HCT116 (cell line): ENCODE results near the gene TRIM13. TPM values are rescaled to one million over a fixed set of nuclear protein-coding genes. Genes with fewer than 3 reads are reported as not detected.
"Not testable (repeated sequence)": the region's sequence is repeated elsewhere in the genome, so short reads cannot be mapped to it uniquely, and the experiment has no call there.

Experiments
- ATAC-seq: fragments of 200-7000 bp; cut with Tn5 transposase; 2 replicates; pipeline ENCODE4 v1.9.1; 2020; ENCODE audit warnings: mild to moderate bottlenecking, moderate library complexity
- BruUV-seq: library from RNA; stranded (reverse); fragments of 400-500 nt; replicated peaks from 2 replicates; lab custom pipeline; 2021; lab: Mats Ljungman, UMichigan
- CTCF ChIA-PET: fragments of 300-600 bp; sonication (Branson Sonifier 250); formaldehyde crosslinking; loops from one replicate; lab custom pipeline; 2021; ENCODE audit warnings: antibody characterized with exemption; lab: Charles Lee
- POLR2A ChIA-PET: fragments of 300-600, 350-600 bp; sonication (Branson Sonifier 250); formaldehyde crosslinking; loops from one replicate; lab custom pipeline; 2021; ENCODE audit warnings: antibody characterized with exemption; lab: Charles Lee
- RAD21 ChIA-PET, 2 experiments: fragments of 300-600 bp; sonication (Branson Sonifier 250); formaldehyde crosslinking; loops; one replicate each; lab custom pipeline; 2023; ENCODE audit warnings: low total read pairs in 2 of 2; ENCODE audit not compliant: uncharacterized antibody in 2 of 2, unreplicated experiment in 2 of 2, low non-redundant PET in 1 of 2; lab: Charles Lee
- DNase-seq: peaks from one replicate; pipeline ENCODE4 v3.0.0-alpha.2; 2010; ENCODE audit warnings: low read depth, low spot score
- H2AFZ ChIP-seq: fragments of 200-600 bp; shearing (Covaris generic), sonication (generic); 2 replicates; pipeline ENCODE4 v1.6.1; 2017; ENCODE audit warnings: low read depth, mixed run types, mixed read lengths, antibody characterized with exemption, low read length; ENCODE audit not compliant: poor library complexity, severe bottlenecking
- H3K27ac ChIP-seq: 2 replicates; pipeline ENCODE4 v1.5.1; 2012; ENCODE audit warnings: low read depth, low read length
- H3K27me3 ChIP-seq: fragments of 200-600 bp; sonication (generic); 2 replicates; pipeline ENCODE4 v1.6.1; 2016; ENCODE audit warnings: mixed run types, low read length, mixed read lengths; ENCODE audit not compliant: insufficient read depth
- H3K36me3 ChIP-seq, 2 experiments: fragments of 200-500 bp in 1 of 2; fragments of 200-600 bp in 1 of 2; sonication (Bioruptor generic) in 1 of 2; sonication (generic) in 1 of 2; 2 replicates each; pipeline versions ENCODE4 v1.5.1 to v1.6.1; 2014 to 2016; ENCODE audit warnings: low read length in 2 of 2, inconsistent platforms in 1 of 2, mixed read lengths in 1 of 2, mixed run types in 1 of 2; ENCODE audit not compliant: insufficient read depth in 2 of 2, control insufficient read depth in 1 of 2
- H3K4me1 ChIP-seq, 2 experiments: fragments of 200-600 bp in 1 of 2; sonication (generic) in 1 of 2; 2 replicates each; pipeline versions ENCODE4 v1.5.1 to v1.6.1; 2012 to 2017; ENCODE audit warnings: low read length in 2 of 2, inconsistent platforms in 1 of 2, mild to moderate bottlenecking in 1 of 2, mixed read lengths in 1 of 2, mixed run types in 1 of 2, moderate library complexity in 1 of 2; ENCODE audit not compliant: insufficient read depth in 2 of 2, control insufficient read depth in 1 of 2
- H3K4me2 ChIP-seq: fragments of 200-600 bp; sonication (generic); 2 replicates; pipeline ENCODE4 v1.6.1; 2017; ENCODE audit warnings: mixed run types, low read length, mixed read lengths
- H3K4me3 ChIP-seq, 2 experiments: fragments of 200-600 bp in 1 of 2; sonication (generic) in 1 of 2; replicated peaks in 1 of 2; 2 replicates each; pipeline ENCODE4 v1.5.1; 2011 to 2016; ENCODE audit warnings: low read length in 2 of 2, control low read depth in 1 of 2, low read depth in 1 of 2, mild to moderate bottlenecking in 1 of 2, mixed read lengths in 1 of 2, mixed run types in 1 of 2
- H3K79me2 ChIP-seq: fragments of 200-600 bp; sonication (generic); 2 replicates; pipeline ENCODE4 v1.6.1; 2017; ENCODE audit warnings: mild to moderate bottlenecking, mixed run types, low read length, moderate library complexity, mixed read lengths; ENCODE audit not compliant: insufficient read depth
- H3K9ac ChIP-seq: fragments of 200-600 bp; sonication (generic); 2 replicates; pipeline ENCODE4 v1.6.1; 2016; ENCODE audit warnings: low read length, mixed read lengths
- H3K9me2 ChIP-seq: fragments of 200-600 bp; sonication (generic), shearing (Covaris generic); 2 replicates; pipeline ENCODE4 v1.6.1; 2017; ENCODE audit warnings: mixed run types, mild to moderate bottlenecking, moderate library complexity; ENCODE audit not compliant: insufficient read depth
- H3K9me3 ChIP-seq, 2 experiments: fragments of 200-500 bp in 1 of 2; fragments of 200-600 bp in 1 of 2; sonication (Bioruptor generic) in 1 of 2; sonication (generic) in 1 of 2; 2 replicates each; pipeline ENCODE4 v1.6.1; 2014 to 2017; ENCODE audit warnings: low read length in 2 of 2, mixed read lengths in 2 of 2, inconsistent platforms in 1 of 2, low read depth in 1 of 2, mild to moderate bottlenecking in 1 of 2, mixed run types in 1 of 2, moderate library complexity in 1 of 2; ENCODE audit not compliant: control insufficient read depth in 1 of 2, insufficient read depth in 1 of 2
- H4K20me1 ChIP-seq: fragments of 200-600 bp; sonication (generic), shearing (Covaris generic); 2 replicates; pipeline ENCODE4 v1.6.1; 2017; ENCODE audit warnings: mixed run types, mild to moderate bottlenecking, moderate library complexity; ENCODE audit not compliant: insufficient read depth
- ELF1 ChIP-seq: IDR thresholded peaks from 2 replicates; pipeline ENCODE4 v1.6.1; 2012; ENCODE audit warnings: low read depth, borderline replicate concordance
- EZH2 ChIP-seq: fragments of 200-600 bp; sonication (generic); IDR thresholded peaks from 2 replicates; pipeline ENCODE4 v1.6.1; 2017; ENCODE audit warnings: antibody characterized with exemption, mixed run types
- SIN3A ChIP-seq: IDR thresholded peaks from 2 replicates; pipeline ENCODE4 v1.6.1; 2012; ENCODE audit warnings: low read depth
- SP1 ChIP-seq: IDR thresholded peaks from 2 replicates; pipeline ENCODE4 v1.6.1; 2012; ENCODE audit warnings: low read depth
- intact Hi-C: fragments of 100-400 bp; cut with micrococcal nuclease; formaldehyde crosslinking; loops from 2 replicates; pipeline ENCODE4 v1.10.0; 2022
- total RNA-seq: library from RNA; stranded (reverse); gene quantifications from one replicate; pipeline ENCODE4 v1.2.1, GENCODE V29; 2021; ENCODE audit not compliant: unreplicated experiment
- TF ChIP-seq, protein P1 (sequence below): IDR thresholded peaks from 2 replicates; pipeline ENCODE4 v1.6.1; 2012
- TF ChIP-seq, protein P2 (sequence below): IDR thresholded peaks from 2 replicates; pipeline ENCODE4 v1.6.1; 2012

TRIM13 gene
- total RNA-seq, 1 experiment from 2014 or later, result 24.6 TPM

DNA sequence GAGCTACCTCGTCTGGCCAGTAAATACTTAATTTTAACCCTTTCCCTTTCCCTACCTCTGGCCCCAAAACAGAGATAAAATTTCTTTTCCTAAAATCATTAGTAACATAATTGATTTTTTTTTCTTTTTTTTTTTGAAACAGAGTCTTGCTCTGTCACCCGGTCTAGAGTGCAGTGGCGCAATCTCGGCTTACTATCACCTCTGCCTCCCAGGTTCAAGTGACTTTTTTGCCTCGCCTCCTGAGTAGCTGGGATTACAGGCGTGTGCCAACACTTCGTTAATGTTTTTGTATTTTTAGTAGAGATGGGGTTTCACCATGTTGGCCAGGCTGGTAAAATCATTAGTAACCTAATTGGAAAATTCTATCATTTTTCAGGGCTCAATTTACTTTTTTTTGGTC lies 10.4 kb upstream of the TRIM13 start:
- no peaks in the 10 kb centered on the region for H3K36me3 ChIP-seq
- no peak overlapping the region for H2AFZ ChIP-seq
- no peaks in the 10 kb centered on the region for H3K9me3 ChIP-seq
- intact Hi-C loops, result no loop called here
- ChIA-PET CTCF (no interaction called here), RAD21 (no interaction called here), POLR2A (no interaction called here)
- H3K9ac ChIP-seq, result no peak overlapping the region
- ATAC-seq (no peak), DNase-seq (no peak)
- no peaks in the 10 kb centered on the region for H4K20me1 ChIP-seq
- no peaks in the 10 kb centered on the region for H3K79me2 ChIP-seq
- H3K27me3 ChIP-seq, result no peaks in the 10 kb centered on the region
- H3K4me2 ChIP-seq, result no peak overlapping the region
- no peak overlapping the region for H3K4me3 ChIP-seq
- no peaks in the 10 kb centered on the region for H3K9me2 ChIP-seq
- TF ChIP-seq, protein P1, sequence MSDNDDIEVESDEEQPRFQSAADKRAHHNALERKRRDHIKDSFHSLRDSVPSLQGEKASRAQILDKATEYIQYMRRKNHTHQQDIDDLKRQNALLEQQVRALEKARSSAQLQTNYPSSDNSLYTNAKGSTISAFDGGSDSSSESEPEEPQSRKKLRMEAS, result no peak
- TF ChIP-seq, protein P2, sequence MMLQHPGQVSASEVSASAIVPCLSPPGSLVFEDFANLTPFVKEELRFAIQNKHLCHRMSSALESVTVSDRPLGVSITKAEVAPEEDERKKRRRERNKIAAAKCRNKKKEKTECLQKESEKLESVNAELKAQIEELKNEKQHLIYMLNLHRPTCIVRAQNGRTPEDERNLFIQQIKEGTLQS, result no peak
- no peak for TF ChIP-seq ELF1
- no peak for TF ChIP-seq EZH2
- no peak for TF ChIP-seq SIN3A
- TF ChIP-seq SP1, result no peak
- no peak overlapping the region for H3K27ac ChIP-seq
- BruUV-seq, result no TSS peak
- peaks cover 0 to 5% of the 10 kb centered on the region in 2 experiments; a peak in 2 of 4 replicates for H3K4me1 ChIP-seq

DNA sequence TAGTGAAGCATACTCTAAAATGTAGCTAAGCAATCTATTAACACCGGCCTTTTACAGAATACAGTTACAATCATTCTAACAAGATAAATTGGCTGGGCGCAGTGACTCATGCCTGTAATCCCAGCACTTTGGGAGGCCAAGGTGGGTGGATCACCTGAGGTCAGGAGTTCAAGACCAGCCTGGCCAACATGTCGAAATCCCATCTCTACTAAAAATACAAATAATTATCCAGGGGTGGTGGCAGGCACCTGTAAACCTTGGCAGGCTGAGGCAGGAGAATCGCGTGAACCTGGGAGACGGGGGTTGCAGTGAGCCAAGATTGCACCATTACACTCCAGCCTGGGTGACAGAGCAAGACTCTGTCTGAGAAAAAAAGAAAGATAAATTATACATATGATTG lies 6.2 kb upstream of the TRIM13 start:
- DNase-seq, BruUV-seq: not testable (repeated sequence)

More for the DNA sequence above, 6.2 kb upstream of the TRIM13 start:
- H4K20me1 ChIP-seq, H3K9me3 ChIP-seq, ATAC-seq, H3K4me3 ChIP-seq, H2AFZ ChIP-seq, H3K9me2 ChIP-seq, H3K4me2 ChIP-seq, H3K27ac ChIP-seq, H3K36me3 ChIP-seq, H3K4me1 ChIP-seq, H3K79me2 ChIP-seq, POLR2A ChIA-PET, H3K9ac ChIP-seq, H3K27me3 ChIP-seq, RAD21 ChIA-PET: not testable (repeated sequence)
- CTCF ChIA-PET, result interaction anchor here (1.2 kb wide), 1 partner anchor 54 kb away, joined by 3 read pairs; the partner anchor contains the start of gene SPRYD7
- intact Hi-C loops, result loop anchor here (10.0 kb wide), 2 partner anchors 134 to 316 kb away; no protein-coding TSS in a partner anchor
